ENCODE measurements around the gene STXBP2.

STXBP2 gene

DNA sequence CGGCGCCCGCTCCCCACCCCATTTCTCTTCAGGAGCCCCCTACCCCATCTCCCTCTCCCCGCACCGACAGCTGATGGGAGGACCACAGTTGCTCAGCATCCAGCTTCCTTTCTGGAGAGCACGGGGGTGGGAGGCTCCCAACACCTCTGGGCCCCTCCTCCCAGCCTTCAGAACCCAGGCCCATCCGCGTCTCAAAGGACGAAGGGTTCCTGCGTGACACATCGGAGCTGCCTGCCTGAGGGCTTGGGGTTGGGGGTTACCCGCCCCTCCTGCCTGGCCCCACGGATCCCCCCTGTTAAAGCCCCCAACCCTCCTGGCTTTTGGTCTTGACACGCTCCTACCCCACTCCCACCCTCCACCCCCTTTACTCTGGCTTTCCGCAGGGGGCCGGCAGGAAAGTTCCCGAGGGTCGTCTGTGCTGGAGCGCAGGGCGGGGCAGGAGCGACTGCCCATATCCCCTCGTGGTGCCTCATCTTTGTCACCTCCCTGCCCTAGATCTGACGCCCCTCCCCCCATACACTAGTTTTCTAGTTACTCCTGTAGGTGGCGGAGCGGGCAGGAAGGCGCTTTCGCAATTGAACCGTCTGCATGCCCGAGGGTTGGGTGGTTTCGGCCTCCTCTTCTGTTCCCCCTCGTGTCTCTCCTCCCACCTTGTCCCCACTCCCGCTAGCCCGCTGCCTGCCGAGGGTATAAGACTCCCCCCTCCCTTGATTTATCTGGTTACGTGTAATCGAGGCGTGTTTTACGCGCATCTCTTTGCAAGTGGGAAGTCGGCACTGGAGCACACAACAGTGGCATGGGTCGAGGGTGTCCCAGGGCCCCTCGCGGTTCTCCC, 44.6 kb downstream of the STXBP2 start:
- DNase-seq, result peak; percentile 97

DNA sequence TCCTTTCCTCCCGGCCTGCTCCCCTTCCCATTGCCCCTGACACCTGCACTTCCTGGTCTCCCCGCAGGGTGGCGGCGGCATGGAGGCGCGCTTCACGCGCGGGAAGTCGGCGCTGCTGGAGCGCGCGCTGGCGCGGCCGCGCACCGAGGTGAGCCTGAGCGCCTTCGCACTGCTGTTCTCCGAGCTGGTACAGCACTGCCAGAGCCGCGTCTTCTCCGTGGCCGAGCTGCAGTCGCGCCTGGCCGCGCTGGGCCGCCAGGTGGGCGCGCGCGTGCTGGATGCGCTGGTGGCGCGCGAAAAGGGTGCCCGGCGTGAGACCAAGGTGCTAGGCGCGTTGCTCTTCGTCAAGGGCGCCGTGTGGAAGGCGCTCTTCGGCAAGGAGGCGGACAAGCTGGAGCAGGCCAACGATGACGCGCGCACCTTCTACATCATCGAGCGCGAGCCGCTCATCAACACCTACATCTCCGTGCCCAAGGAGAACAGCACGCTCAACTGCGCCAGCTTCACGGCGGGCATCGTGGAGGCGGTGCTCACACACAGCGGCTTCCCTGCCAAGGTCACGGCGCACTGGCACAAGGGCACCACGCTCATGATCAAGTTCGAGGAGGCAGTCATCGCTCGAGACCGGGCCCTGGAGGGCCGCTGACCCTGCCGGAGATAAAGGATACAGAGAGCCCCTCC, 45.4 kb downstream of the STXBP2 start:
- no peak for DNase-seq

DNA sequence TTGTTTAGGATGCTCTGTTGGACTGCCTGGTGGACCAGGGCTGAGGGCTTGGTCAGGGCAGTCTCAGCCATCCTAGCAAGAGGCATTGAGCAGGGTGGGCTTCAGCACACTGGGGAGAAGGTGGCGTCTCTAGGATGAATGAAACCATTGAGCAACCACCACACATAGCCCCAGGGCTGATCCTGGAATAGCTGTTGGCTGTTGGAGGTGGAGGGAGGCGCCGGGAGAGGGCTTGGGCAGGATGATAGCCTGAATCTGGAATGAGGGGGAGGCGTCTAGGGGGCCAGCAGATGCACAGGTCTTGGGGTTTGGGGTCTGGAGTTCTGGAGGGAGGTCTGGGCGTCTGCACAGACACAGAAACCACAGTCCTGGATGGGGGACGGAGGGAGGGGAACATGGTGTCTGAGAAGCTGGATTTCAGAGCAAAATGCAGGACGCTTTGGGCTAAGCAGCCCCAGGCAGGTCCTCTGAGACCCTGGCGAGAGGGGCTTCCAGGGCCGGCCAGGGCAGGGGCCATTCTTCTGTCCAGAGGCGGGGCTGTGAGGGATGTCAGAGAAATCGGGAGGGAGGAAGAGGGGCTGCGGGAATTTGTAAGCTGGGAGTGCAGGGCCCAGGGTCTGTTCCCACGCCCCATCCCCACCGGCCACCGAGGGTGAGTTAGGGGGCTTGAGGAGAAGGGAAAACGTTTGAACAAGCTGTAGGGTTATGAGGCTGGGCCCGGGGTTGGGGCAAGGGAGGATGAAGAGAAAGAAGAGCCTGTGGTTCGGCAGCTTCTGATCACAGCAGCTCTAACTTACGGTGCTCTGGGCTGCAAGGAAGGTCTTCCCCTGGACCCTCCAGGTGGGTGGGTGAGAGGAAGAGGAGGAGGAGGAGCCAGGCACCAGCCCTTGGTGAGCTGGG, 48.9 kb downstream of the STXBP2 start:
- DNase-seq, result no peak

DNA sequence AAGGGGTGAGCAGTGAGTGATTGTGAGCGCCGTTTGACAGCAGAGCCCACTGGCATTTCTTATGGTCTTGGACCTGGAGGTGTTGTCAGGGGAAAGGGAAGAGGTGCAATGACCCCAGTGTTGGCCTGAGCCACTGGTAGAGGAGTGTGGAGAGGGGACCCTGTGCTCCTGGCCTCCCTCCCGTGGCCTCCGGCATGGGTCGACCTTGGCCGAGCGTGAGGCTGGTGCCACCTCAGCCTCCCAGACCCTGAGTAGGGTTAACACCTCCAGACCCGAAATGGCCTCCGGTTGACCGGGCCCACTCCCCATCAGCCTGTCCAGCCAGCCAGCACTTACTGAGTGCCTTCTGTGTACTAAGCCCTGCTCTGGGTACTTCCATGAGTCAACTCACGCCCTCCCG, 50.3 kb downstream of the STXBP2 start:
- DNase-seq, result no peak

DNA sequence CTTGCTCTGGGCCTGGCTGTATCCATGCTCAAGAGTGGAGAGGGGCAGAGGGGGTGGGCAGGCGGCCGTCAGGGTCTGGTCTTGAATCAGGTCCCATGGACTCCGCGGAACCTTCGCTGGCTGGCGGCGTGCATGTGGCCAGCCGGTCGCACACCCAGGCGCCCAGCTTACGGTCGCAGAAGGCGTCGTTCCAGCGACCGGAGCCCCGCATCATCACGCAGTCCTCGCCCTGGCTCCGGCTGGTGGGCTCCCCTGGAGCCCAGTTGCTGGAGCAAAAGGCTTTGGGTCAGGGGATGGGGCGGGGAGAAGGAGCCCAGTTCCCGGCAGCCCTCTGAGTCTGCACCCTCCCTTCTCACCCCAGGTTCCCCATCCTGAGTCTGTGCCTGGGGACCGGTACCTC, 52.3 kb downstream of the STXBP2 start:
- DNase-seq, result no peak

DNA sequence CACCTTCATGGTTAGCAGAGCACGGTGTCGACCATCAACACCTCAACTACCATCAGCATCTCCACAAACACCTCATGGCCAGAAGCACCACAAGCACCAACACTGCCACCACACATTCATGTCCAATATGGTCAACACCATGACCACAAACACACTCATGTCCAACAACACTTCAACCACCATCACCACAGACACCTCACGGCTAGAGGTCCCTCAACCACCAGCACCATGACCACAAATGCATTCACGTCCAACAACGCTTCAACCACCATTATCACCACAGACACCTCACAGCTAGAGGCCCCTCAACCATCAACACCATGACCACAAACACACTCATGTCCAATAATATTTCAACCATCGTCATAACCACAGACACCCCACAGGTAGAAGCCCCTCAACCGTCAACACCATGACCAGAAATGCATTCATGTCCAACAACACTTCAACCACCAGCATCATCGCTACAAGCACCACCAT, 53.9 kb downstream of the STXBP2 start:
- no peak for DNase-seq

DNA sequence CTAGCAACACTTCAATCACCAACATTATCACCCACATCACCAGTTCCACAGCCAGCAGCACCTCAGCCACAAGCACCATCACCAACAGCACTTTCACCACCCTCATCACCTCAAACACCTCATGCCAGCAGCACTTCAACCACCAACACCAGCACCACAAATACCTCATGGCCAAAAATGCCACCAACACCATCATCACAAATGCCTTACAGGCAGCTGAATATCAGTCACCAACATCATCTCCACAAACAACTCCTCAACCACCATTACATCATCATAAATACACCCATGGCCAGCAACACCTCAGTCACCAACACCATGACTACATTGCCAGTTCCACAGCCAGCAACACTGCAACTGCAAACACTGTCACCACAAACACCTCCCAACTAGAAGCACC, 54.6 kb downstream of the STXBP2 start:
- DNase-seq, result no peak

DNA sequence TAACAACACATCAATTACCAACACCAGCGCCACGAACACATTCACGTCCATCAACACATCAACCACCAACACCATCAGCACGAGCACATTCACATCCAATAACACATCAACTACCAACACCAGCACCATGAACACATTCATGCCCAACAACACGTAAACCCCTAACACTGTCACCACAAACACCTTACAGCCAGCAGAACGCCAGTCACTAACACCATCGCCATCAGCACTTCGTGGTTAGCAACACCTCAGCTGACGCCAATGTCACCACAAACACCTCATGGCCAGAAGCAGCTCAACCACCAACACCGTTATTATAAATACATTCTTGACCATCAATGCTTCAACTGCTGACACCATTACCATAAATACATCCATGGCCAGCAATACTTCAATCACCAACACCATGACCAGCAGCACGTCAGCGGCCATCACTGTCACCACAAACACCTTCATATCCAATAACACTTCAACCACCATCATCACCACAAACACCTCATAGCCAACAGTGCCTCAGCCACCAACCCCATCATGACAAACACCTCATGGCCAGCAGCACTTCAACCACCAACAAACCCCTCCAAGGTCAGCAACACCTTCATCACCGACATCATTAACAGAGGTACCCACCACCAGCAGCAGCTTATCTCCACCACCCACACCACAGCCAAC, 55.6 kb downstream of the STXBP2 start:
- DNase-seq, result no peak

DNA sequence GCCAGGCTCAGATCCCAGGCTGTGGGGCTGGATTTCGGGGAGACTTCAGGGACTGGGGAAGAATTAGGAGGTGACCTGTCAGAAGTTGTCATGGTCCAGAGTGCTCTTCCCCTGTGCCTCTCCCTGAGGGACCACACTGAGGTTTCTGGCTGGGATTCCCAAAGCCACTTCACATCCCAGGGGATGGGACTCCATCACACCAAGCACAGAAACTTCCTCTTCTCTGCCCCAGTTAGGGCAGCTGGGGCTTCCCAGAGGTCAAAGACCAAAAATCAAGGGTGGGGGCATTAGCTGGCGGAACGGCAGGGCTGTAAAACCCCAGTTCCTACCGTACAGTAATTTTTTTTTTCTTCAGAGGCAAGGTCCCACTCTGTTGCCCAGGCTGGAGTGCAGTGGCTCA, 57.6 kb downstream of the STXBP2 start:
- DNase-seq, result no peak

Measured in hematopoietic multipotent progenitor cell treated with erythropoietin and hydrocortisone succinate and interleukin-3 and kit ligand, for 4 days (in vitro differentiated cells).